GM10847 (cell line): ENCODE measurements around the gene KREMEN1.

ENCODE experiments used
- POLR2A ChIP-seq: IDR thresholded peaks from 2 replicates; pipeline ENCODE4 v1.6.1; 2011; ENCODE audit not compliant: insufficient read length; ENCODE audit errors: extremely low read depth

KREMEN1 gene, protein sequence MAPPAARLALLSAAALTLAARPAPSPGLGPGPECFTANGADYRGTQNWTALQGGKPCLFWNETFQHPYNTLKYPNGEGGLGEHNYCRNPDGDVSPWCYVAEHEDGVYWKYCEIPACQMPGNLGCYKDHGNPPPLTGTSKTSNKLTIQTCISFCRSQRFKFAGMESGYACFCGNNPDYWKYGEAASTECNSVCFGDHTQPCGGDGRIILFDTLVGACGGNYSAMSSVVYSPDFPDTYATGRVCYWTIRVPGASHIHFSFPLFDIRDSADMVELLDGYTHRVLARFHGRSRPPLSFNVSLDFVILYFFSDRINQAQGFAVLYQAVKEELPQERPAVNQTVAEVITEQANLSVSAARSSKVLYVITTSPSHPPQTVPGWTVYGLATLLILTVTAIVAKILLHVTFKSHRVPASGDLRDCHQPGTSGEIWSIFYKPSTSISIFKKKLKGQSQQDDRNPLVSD

DNA sequence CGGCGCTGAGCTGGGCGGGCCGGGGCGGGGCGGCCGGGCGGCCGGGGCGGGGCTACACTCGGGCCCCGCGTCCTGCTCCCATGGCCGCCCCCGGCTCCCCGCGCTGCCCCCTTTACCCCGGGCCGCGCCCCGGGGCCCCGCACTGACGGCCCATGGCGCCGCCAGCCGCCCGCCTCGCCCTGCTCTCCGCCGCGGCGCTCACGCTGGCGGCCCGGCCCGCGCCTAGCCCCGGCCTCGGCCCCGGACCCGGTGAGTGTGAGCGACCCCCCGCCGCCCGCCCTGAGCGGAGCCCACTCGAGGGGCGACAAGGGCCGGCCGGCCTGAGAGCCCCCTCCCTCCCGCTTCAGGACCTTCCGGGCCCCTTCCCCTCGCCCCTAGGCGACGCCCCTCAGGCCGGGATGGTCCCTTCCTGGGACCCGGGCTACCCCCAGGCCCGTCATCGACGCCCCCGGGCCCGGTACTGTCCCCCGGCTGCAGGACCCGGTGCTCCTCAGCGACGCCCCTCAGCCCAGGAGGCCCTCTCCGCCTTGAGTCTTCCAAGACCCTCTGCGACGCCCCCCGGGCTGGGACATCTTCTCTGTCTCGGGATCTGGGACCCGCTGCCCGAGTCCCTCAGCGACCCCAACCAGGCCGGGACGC is at the start of gene KREMEN1:
Gene KREMEN1, plus strand, starts transcription at position 57 of the 639 bp plus-strand sequence. Its CDS starts 96 bp downstream, at position 153.
- TF ChIP-seq POLR2A, result no peak

DNA sequence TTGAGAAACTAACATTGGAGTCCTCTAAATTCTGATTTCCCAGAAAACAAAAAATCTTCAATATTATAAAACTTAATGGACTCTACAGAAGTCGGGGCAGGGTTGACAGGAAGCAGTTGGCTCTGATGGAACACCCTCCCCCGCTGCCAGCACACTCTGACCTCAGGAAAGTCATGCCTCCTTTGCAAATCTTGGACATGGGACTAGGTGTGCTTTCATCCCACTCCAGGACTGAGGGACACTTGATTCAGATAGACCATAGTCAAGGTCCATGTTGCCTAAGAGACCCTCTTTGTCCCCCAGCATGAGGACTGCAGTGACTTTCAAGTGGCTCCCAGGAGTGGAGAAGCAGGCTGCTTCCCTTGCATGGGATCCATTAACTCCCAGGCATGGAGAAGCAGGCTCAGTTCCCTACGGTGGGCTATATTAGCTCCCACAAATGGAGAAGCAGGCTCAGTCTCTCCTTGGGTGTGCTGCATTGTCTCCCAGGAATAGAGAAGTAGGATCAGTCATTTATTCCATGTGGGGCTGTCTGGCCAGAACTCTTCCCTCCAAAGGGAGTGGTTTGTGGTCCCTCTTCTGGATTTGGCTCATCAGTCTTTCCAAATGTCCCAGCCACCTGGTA is 49.6 kb upstream of the KREMEN1 start:
- TF ChIP-seq POLR2A, result no peak

DNA sequence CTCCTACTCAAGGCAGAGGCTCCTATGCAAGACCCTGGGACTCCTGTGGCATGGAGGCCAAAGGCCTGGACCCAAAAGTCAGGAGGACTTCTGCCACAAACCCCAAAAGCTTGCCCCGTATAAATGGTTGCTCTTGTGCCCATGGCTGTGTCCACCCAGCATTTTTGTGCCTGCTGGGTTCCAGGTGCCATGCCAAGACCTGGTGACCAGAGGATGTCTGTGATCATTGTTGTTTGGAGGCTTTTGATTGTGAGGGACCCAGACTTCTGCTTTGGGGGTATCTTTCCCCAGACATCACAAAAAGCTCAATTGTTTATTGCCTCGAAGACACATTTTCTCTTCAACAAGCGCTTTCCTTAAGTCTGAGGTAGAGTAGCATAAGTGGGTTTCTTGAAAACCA is 46.3 kb upstream of the KREMEN1 start:
- TF ChIP-seq POLR2A, result no peak

DNA sequence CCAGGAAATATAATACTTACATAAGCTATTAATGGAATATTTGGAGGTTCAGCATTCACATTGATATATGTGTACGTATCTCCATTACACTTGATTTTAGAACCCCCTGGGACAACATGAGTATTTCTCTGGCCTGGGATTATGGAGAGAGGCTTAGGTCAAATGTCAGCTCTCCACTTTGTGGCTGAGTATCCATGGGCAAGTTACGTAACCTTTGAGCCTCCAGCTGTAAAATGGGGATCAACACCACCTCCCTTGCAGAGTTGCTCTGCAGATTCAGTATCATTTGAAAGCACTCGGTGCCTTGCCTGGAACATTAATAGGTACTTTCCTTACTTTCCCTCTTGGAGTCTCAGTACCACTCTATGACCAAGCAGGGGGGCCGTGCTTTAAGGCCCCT is 44.4 kb upstream of the KREMEN1 start:
- TF ChIP-seq POLR2A, result no peak

DNA sequence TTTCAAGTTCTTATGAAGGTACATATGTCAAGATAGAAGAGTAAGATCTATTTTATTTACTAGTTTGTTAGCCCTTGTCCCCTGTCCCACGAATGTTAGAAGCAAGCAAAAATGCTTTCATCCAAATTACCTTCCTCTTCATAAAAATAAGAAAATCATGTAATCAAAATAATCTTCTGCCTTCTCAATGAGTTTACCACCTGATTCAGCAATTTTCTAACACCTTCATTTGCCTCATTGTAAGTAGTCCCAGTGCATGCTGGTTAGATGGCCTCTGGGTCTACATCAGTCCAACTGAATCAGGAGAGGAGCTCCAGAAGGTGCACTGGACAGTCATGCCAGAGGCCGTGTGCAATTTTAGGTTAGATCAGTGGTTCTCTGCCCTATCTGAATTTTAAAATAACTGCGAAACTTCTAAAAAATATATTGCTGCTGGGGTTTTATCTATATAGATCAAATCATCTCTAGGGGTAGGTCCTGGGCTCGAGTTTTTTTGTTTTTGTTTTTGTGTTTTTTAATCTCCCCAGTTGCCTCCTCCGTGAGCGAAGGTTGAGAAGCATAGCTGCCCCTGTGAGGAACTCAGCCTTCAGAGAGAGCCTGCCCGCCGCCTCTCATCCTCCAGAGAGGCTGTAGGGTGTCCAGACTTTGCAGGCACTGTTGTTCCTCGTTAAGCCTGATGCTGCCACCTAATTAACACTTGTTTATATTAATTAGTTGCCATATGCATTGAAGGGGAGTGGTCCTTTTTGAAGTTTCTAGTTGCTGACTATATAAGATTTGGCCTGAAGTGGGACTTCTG is 43.4 kb upstream of the KREMEN1 start:
- no peak for TF ChIP-seq POLR2A

DNA sequence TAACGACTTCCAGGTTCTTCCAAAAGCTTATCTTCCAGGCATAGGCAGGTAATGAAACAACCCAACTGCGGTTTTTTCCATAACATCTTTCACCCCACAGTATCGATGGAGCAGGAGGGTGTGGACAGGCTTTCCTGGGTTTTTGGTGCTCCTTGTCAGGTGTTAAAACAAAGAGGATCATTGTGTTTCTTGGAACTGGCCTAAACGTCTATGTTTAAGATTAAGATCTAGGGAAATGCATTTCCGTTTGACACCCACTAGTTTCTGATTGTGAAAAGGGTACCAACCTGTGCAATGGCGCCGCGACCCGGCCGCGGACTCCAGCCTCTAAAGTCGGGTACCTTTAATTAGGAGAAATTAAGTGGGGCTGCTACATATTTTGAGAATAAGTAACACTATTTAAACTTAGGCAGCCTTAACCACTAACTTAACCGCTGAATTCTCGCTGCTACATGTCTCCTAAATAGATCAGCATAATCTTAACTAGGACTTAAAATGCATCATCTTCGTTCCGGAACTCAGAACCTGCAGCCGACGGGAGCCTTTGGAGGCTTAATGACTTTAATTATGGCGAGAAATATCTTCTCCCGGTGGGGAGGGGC is 42.7 kb upstream of the KREMEN1 start:
- TF ChIP-seq POLR2A, result no peak

DNA sequence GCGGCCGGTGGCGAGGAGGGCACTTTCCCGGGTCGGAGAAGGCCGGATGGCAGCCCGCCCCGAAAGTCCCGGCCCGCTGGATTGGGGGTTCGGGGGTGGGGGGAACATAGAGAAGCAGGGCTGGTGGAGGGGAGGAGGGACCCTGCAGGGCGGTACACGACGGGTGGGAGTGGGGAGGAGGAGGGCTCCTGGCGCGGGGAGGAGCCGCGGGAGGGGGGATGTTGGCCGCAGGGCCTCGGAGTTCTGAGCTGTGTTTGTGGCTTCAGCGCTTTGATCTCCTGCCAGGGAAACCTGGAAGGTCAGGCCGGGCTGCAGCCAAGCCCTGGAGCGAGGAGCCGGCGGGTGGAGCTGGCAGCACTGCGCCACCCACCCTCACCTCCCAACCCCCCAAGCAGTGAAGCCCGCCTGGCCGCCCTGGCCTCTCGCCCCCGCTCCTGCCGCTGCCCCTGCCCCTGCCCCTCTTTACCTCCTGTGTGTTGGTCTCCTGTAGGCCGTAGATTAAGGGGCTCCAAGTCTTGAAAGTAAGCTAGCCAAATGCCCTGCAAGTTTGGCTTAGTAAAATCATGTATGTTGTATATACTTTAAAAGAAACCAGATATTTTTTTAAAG is 42.1 kb upstream of the KREMEN1 start:
- TF ChIP-seq POLR2A, result no peak

DNA sequence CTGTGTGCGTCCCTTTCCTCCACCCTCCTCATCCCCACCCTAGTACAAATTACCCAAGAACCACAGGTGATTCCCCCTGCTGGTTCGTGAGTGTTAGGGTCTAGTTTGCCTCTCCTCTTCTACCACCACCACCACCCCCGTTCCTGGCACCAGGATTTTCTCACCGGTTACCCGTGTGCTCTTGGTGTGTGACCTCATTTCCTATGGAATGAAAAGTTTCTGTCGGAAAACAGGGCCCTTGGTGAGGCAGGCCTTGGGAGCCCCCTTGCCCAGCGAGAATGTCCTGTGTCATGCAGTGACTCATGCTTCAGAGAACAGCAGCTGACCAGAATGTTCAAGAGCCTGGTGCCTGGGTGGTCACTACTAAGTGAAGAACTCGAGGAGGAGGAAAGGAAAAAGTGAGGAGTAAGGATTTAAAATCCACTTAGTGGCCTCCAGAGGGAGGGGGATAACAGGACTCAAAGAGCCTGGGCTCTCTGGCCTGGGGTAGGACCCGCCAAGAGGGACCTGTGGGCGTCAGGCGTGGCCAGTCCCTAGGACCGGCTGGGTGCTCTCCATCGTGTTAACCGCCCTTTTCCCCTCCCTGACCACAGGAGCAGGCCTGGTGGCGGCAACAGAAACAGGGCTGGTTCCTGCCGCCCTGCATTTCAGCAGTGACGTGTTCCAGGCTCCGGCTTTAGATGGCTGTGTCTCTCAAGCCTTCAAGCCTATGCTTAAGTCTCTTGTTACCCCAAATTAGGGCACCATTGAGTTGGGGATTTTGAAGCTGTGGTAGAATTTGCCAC is 41.4 kb upstream of the KREMEN1 start:
- TF ChIP-seq POLR2A, result no peak

DNA sequence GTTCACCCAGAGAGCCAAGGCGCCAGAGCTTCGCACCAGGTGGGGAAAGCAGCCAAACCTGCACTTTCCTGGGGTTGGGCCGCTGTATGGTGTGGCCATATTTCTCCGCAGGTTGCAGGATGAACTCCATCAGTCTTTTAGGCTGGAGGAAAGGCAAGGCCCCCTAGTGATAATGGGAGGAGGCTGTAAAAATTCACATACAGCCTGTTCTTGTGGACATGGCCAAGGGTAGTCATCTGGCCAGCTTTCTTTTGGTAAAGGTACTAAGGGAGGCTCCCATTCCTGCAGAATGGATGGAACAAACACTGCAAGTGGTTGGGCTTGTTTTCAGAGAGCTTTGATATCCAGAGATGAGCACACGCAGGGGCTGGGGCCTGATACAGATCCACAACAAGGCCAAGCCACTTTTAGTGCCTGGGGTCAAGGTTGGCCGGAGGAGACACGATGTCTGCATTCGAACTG is 40.8 kb upstream of the KREMEN1 start:
- no peak for TF ChIP-seq POLR2A

DNA sequence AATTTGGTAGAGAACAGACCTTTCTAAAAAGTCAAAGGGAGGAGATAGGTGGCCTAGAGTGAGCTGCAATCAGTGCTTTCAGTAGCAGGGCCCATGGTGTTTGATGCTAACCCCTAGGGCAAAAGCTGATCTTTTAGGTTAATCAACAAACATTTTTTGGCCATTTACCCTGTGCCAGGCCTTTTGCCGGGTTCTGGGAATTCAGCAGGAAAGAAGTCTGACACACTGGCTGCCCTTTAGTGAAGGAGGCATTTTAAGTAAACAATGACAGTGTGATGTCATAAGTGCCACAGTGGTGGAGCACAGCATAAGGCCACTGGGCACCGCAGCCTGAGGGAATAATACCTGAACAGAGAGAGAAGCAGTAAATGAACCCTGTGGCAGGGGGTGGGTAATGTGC is 40.3 kb upstream of the KREMEN1 start:
- no peak for TF ChIP-seq POLR2A

DNA sequence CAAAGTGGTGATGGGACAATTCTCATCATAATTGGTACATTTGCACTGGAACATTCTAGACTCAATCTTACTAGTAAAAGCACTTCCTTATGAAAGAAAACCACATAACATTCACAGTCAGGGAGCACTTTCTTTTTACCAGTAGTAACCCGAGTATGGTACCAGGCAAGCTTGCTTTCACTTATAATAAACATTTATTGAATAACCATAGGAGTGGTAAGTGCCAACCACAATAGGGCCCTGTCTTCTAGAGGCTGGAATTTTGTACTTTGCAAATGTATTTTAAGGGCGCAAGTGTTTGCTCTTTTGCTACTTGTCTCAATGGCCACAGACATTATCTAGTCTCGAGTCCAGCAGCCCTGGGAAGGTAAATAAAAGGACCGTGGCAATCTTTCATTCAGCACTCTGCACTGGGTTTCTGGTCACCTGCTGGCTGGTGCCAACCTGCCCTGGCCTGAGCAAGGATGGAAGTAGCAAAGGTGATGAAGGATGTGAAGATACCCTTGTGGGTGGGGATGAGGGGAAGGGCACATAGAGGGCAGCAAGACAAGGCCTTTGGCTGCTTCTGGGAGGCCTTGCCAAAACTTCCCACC is 35.4 kb upstream of the KREMEN1 start:
- no peak for TF ChIP-seq POLR2A

DNA sequence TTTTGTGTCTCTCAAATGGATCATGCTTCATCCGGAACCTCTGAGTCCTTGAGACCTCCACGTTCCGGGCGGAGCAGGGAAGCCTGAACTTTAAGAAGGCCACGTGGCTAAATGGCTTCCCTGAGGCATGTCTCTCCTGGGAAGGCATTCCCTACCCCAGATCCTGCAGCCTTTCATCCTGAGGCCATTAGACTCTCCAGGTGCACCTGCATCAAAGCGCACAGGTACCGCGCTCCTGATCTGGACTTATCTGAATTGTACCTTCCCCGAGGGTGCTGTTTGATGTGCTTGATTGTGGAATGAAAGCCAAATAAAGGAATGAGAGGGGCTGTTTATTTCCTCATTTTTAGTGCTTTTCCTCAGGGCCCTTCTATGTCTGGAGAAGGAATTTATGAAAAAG is 33.7 kb upstream of the KREMEN1 start:
- no peak for TF ChIP-seq POLR2A

DNA sequence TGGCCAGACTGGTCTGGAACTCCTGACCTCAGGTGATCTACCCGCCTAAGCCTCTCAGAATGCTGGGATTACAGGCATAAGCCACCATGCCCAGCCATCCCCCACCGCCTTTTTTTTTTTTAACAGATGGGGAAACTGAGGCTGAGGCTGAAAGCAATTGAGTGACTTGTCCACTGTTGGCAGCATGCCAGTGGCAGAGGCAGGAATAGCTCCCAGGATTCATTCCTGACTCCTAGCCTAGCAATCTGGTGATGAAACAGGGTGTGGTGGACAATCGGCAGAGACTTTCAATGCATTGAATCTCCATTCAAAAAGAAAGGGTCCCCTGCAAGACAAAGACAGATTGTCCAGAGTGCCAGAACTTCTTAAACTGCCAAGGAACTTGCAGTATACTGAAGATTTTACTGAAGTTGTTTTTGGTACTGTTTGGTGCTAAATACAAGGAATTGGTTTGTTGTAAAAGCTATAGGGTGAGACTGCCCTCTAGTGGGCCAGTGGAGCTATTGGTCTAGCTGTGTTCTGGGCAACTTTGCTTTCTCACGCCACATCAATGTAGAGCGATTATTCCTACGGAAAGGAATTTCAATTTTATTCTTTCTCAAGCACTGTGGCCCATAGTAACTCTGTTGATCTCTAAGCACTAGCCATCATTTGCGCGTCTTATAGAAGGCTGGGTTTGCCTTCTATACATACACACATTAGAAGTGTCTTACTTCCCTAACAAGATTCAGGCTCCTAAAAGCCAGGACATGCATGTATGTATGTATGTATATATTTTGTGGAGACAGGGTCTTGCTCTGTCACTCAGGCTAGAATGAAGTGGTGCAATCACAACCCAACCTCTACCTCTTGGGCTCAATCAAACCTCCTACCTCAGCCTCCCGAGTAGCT is 32.2 kb upstream of the KREMEN1 start:
- no peak for TF ChIP-seq POLR2A

DNA sequence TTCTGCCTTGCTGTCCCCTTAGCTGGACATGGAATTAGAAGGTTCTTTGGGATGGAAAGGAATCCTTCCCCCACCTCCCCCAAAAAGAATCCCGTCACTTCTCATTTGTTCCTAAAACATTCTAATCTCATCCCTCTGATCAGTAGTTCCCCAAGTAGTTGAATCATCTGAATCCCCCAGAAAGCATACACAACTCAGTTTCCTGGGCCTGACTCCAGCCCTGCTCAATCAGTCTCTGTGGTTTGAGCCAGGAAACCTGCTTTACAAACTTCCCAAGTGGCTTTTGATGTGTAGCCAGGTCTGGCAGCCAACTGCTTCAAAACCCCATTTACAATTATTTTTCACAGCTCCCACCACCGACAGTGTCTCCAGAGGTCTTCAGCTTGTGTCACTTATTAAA is 31.4 kb upstream of the KREMEN1 start:
- TF ChIP-seq POLR2A, result no peak
